T47D (cell line): ENCODE data around the gene PARP14.
"Not testable (repeated sequence)": the region's sequence is repeated elsewhere in the genome, so short reads cannot be mapped to it uniquely, and the experiment has no call there.

Experiments
- DNase-seq, 2 experiments: peaks; one replicate each; pipeline versions ENCODE4 v3.0.0 to v3.0.0-alpha.2; 2011 to 2012; ENCODE audit warnings: low read depth in 1 of 2, low spot score in 1 of 2
- JUND ChIP-seq: IDR thresholded peaks from 2 replicates; pipeline ENCODE4 v1.6.1; 2012; ENCODE audit warnings: low read depth
- in situ Hi-C: cut with HindIII; loops from 2 replicates; pipeline ENCODE4 v1.10.0; 2016; ENCODE audit warnings: low sequenced_read_pairs, low pct_unique_long_range_greater_than_20kb

Gene PARP14

GRCh38 chr3:122665226-122665786 lies 15.3 kb upstream of the PARP14 start:
- no peak for TF ChIP-seq JUND
- in situ Hi-C loops: no loop called here
- no peak for DNase-seq

GRCh38 chr3:122665881-122666280 lies 14.8 kb upstream of the PARP14 start:
- in situ Hi-C loops: no loop called here
- TF ChIP-seq JUND: no peak
- DNase-seq: no peak

- in situ Hi-C loops: no loop called here
- no peak for TF ChIP-seq JUND
- no peak for DNase-seq
These were observed 11.5 kb upstream of the PARP14 start for GRCh38 chr3:122668930-122669730.

- no peak for TF ChIP-seq JUND
- no peak for DNase-seq
- in situ Hi-C loops: no loop called here
These were observed 9.1 kb upstream of the PARP14 start for GRCh38 chr3:122671553-122671952.

GRCh38 chr3:122674339-122674738 lies 6.3 kb upstream of the PARP14 start:
- no peak for DNase-seq
- TF ChIP-seq JUND: no peak
- in situ Hi-C loops: no loop called here

GRCh38 chr3:122676759-122677158 lies 3.9 kb upstream of the PARP14 start:
- no peak for TF ChIP-seq JUND
- DNase-seq: no peak
- in situ Hi-C loops: no loop called here

- no peak for TF ChIP-seq JUND
- in situ Hi-C loops: no loop called here
- DNase-seq: no peak
These were observed 3.4 kb upstream of the PARP14 start for GRCh38 chr3:122677216-122677615.

- DNase-seq: no peak
- no peak for TF ChIP-seq JUND
These were observed 2.1 kb upstream of the PARP14 start for GRCh38 chr3:122678506-122678905.

GRCh38 chr3:122679085-122679881 lies 1.4 kb upstream of the PARP14 start:
- no peak for TF ChIP-seq JUND
- in situ Hi-C loops: no loop called here
- DNase-seq: peak; percentile 30 to 86

More at GRCh38 chr3:122678506-122678905, 2.1 kb upstream of the PARP14 start:
- in situ Hi-C loops: no loop called here

- in situ Hi-C loops: no loop called here
- TF ChIP-seq JUND: no peak
- peak in 1 of 2 experiments; percentile 22 for DNase-seq
These were observed 661 bp upstream of the PARP14 start for GRCh38 chr3:122679882-122680474.

GRCh38 chr3:122681284-122681973 lies 790 bp downstream of the PARP14 start:
- TF ChIP-seq JUND: no peak
- in situ Hi-C loops: no loop called here
- DNase-seq: no peak

GRCh38 chr3:122681974-122682409 lies 1.4 kb downstream of the PARP14 start:
- in situ Hi-C loops: no loop called here
- DNase-seq: no peak
- no peak for TF ChIP-seq JUND

- DNase-seq, in situ Hi-C loops: not testable (repeated sequence)
These were observed 2.3 kb downstream of the PARP14 start for GRCh38 chr3:122682778-122683411.
